ENCODE data around the gene SEMA3E.

Gene SEMA3E

GRCh38 chr7:83355143-83355542 is 293.8 kb downstream of the SEMA3E start:
- no peak for DNase-seq (ENCODE audit: low read depth in 2 of 2)

DNA sequence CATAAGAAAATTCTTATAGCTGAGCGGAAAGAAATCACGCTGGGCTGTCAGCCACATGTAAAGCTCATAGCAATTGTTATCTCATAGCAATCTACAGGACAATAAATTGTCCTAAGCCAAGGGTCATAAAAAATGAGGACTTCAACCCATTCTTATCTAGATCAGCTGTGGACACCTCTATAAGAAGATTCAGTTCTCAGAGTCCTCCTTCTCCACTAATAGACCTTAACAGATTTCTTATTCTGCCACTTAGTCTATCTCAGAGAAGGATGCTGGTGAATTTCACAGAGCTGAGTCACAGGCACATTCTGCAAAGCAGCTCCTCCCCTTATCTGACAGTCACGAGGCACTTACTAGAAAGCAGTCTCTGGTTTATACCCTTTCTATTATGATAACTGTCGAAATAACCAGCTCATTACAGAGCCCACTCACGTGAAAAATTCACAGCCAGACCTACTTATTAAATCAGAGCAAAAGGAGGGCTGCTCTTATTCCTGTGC is 300.9 kb downstream of the SEMA3E start:
- no peak for DNase-seq (ENCODE audit: low read depth in 2 of 2)

DNA sequence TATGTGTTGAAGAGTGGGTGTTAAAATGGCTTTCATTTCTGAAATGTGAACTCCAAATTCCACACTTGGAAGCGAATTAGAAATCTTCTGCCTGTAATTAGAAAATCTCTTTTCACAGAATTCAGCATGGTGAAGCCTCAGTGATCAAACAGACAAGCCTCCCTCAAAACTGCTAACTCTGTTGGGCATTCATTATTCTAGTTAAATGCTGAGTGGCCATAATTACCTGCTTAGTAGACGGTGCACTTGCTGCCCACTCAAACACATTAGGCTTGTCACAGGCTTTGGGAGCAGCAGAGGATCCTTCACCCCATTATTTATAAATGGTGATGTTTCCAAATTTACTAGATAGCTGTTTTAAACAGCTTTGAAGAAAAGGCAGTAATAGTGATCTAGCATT is 309.0 kb downstream of the SEMA3E start:
- DNase-seq (ENCODE audit: low read depth in 2 of 2), result no peak

DNA sequence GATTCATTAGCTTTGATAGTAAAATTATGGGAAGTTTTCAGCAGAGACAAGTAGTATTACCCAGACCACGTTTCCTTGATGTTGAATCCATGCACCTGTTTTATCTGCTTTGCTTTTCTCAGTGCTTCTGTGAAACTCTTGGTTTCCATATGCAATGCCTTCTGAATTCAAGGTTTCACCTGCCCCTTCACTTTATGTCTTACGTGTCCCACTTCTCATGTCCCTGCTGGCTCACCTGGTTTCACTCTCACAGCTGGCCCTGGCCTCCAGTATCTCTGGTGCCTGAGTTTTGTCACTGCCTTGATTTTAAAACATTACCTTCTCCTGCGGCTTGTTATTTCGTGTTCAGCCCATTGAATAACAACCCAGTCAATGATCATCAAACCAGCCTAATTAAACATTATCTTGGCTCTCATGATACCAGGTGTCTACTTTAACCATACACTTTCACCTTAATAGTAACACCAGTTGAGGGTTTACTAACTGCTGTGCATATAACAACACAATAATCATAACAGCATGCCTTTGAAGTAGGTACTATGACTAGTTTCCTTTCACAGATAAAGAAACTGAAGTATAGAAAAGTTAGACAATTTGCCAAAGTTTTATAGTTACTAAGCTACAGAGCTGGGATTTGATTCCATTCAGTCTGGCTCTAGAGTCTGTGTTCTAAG is 310.5 kb downstream of the SEMA3E start:
- DNase-seq (ENCODE audit: low read depth in 2 of 2), result no peak

- DNase-seq (ENCODE audit: low read depth in 2 of 2), result no peak
Observed at GRCh38 chr7:83337050-83337449, 311.9 kb downstream of the SEMA3E start.

DNA sequence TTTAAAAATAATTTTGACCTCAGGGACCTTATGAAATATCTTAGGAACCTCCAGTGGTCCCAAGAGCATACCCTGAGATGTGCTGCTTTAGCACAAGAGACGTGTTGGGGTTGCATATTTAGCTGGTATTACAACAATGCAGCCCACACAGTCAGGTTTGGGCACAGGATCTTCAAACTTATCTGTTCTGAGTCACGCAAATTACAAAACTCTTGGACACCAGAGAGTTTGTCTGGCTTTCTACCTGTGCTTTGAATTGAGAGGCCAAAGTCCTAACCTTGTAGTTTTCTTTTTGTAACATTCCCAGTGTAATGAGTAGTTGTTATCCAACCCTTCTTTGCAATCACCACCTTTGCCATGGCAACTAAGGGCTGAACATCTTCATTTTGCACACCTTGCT is 322.7 kb downstream of the SEMA3E start:
- no peak for DNase-seq (ENCODE audit: low read depth in 2 of 2)

GRCh38 chr7:83325083-83325482 is 323.9 kb downstream of the SEMA3E start:
- DNase-seq (ENCODE audit: low read depth in 2 of 2), result no peak

GRCh38 chr7:83324596-83324995 is 324.3 kb downstream of the SEMA3E start:
- no peak for DNase-seq (ENCODE audit: low read depth in 2 of 2)

GRCh38 chr7:83321011-83321410 is 327.9 kb downstream of the SEMA3E start:
- DNase-seq (ENCODE audit: low read depth in 2 of 2), result no peak

DNA sequence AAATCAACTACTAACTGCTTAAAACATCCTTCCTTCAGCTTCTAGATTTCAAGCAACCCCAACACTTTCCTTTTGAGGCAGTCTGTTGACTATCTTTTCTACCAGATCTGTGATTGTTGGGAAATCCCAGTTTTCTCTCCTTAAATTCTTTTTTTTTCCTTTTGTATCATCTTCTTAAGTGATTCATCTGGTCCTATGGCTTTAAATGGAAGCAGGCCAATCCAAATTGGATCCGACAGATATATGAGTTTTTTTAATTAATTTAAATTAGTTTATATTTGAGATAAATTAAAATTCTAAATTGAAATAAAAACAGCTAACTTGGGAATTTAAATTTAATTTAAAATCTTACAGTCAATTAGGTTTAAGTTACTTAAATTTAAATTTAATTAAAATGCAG is 335.0 kb downstream of the SEMA3E start:
- DNase-seq (ENCODE audit: low read depth in 2 of 2), result no peak

Measured in stimulated activated CD8-positive, alpha-beta memory T cell treated with anti-CD3 and anti-CD28 coated beads, Interleukin-15, amount 100 ng/mL, for 48 hours (primary cell).